Measurements from ENCODE around the gene LRRC61. TPM values are rescaled to one million over a fixed set of nuclear protein-coding genes. Genes with fewer than 3 reads are reported as not detected.

The LRRC61 gene
- total RNA-seq, 1 donor from 2014 or later = 28.3 TPM

GRCh38 chr7:150376560-150376959 is 53.4 kb downstream of the LRRC61 start:
- no peak for DNase-seq (ENCODE audit: low spot score, unreplicated experiment)

GRCh38 chr7:150377196-150377595 is 54.0 kb downstream of the LRRC61 start:
- Mint-ChIP-seq H3K9me3 (ENCODE audit: low read depth) (no peaks in the 10 kb centered on the region), H3K36me3 (ENCODE audit: insufficient read depth) (peaks cover 10% of the 10 kb centered on the region), H3K4me3 (ENCODE audit: low read depth) (no peak overlapping the region), H3K27ac (peak overlapping the region; percentile 96), H3K4me1 (ENCODE audit: low read depth) (peaks cover 41% of the 10 kb centered on the region), H3K27me3 (no peaks in the 10 kb centered on the region)
- no peak for DNase-seq (ENCODE audit: low spot score, unreplicated experiment)
- TF ChIP-seq, protein P1, sequence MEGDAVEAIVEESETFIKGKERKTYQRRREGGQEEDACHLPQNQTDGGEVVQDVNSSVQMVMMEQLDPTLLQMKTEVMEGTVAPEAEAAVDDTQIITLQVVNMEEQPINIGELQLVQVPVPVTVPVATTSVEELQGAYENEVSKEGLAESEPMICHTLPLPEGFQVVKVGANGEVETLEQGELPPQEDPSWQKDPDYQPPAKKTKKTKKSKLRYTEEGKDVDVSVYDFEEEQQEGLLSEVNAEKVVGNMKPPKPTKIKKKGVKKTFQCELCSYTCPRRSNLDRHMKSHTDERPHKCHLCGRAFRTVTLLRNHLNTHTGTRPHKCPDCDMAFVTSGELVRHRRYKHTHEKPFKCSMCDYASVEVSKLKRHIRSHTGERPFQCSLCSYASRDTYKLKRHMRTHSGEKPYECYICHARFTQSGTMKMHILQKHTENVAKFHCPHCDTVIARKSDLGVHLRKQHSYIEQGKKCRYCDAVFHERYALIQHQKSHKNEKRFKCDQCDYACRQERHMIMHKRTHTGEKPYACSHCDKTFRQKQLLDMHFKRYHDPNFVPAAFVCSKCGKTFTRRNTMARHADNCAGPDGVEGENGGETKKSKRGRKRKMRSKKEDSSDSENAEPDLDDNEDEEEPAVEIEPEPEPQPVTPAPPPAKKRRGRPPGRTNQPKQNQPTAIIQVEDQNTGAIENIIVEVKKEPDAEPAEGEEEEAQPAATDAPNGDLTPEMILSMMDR (IDR thresholded peaks at IDR 0.05; ENCODE audit: unreplicated experiment) = no peak

More at GRCh38 chr7:150376560-150376959, 53.4 kb downstream of the LRRC61 start:
- Mint-ChIP-seq H3K4me3 (ENCODE audit: low read depth) (no peak overlapping the region), H3K36me3 (ENCODE audit: insufficient read depth) (peaks cover 10% of the 10 kb centered on the region), H3K27ac (peak overlapping the region; percentile 33), H3K27me3 (no peaks in the 10 kb centered on the region), H3K4me1 (ENCODE audit: low read depth) (peaks cover 39% of the 10 kb centered on the region), H3K9me3 (ENCODE audit: low read depth) (no peaks in the 10 kb centered on the region)
- TF ChIP-seq, protein P1 (IDR thresholded peaks at IDR 0.05; ENCODE audit: unreplicated experiment) = no peak

- H3K27me3 Mint-ChIP-seq = no peaks in the 10 kb centered on the region
- peak overlapping the region; percentile 73 for H3K4me3 Mint-ChIP-seq (ENCODE audit: low read depth)
- peaks cover 10% of the 10 kb centered on the region for H3K36me3 Mint-ChIP-seq (ENCODE audit: insufficient read depth)
- H3K4me1 Mint-ChIP-seq (ENCODE audit: low read depth) = peaks cover 46% of the 10 kb centered on the region
- DNase-seq (ENCODE audit: low spot score, unreplicated experiment) = no peak
- H3K27ac Mint-ChIP-seq = peak overlapping the region; percentile 96
- H3K9me3 Mint-ChIP-seq (ENCODE audit: low read depth) = no peaks in the 10 kb centered on the region
- TF ChIP-seq, protein P1 (IDR thresholded peaks at IDR 0.05; ENCODE audit: unreplicated experiment) = no peak
Observed at GRCh38 chr7:150377635-150378034, 54.5 kb downstream of the LRRC61 start.

- Mint-ChIP-seq H3K27ac (peak overlapping the region; percentile 96), H3K4me1 (ENCODE audit: low read depth) (peaks cover 52% of the 10 kb centered on the region), H3K9me3 (ENCODE audit: low read depth) (no peaks in the 10 kb centered on the region), H3K27me3 (no peaks in the 10 kb centered on the region), H3K36me3 (ENCODE audit: insufficient read depth) (peaks cover 9% of the 10 kb centered on the region), H3K4me3 (ENCODE audit: low read depth) (peak overlapping the region; percentile 73)
- TF ChIP-seq, protein P1 (IDR thresholded peaks at IDR 0.05; ENCODE audit: unreplicated experiment) = peak; percentile 25
- peak; percentile 47 for DNase-seq (ENCODE audit: low spot score, unreplicated experiment)
Observed at GRCh38 chr7:150378115-150378852, 55.1 kb downstream of the LRRC61 start.

- Mint-ChIP-seq H3K27ac (peak within 1 kb of the TSS; percentile 96), H3K36me3 (ENCODE audit: insufficient read depth) (peaks cover 6% of the 10 kb centered on the region)
- DNase-seq (ENCODE audit: low spot score, unreplicated experiment) = peak; percentile 95
Observed at GRCh38 chr7:150378853-150379440, 55.8 kb downstream of the LRRC61 start, which contains the start of gene ZNF775. ZNF775 (plus strand) TSS chr7:150379330; CDS start chr7:150388471, 9,141 bp downstream.

More at GRCh38 chr7:150378853-150379440, 55.8 kb downstream of the LRRC61 start, which contains the start of gene ZNF775:
- Mint-ChIP-seq H3K4me1 (ENCODE audit: low read depth) (peaks cover 56% of the 10 kb centered on the region), H3K9me3 (ENCODE audit: low read depth) (no peaks in the 10 kb centered on the region), H3K27me3 (no peaks in the 10 kb centered on the region), H3K4me3 (ENCODE audit: low read depth) (peak within 1 kb of the TSS; percentile 91)
- TF ChIP-seq, protein P1 (IDR thresholded peaks at IDR 0.05; ENCODE audit: unreplicated experiment) = no peak
